K562 (cell line): ENCODE data around the gene ROBO1.

ENCODE experiments used
- CBX3 ChIP-seq, 2 experiments: IDR thresholded peaks; 1 replicate in 1 of 2; 2 replicates in 1 of 2; pipeline ENCODE4 v1.6.1; 2012; ENCODE audit warnings: inconsistent platforms in 2 of 2, low read length in 2 of 2, borderline replicate concordance in 1 of 2, control low read depth in 1 of 2
- GATA2 ChIP-seq: sonication (generic); formaldehyde crosslinking; IDR thresholded peaks from 2 replicates; pipeline ENCODE4 v1.4.0; 2020; ENCODE audit warnings: mild to moderate bottlenecking, missing genetic modification reagents
- JUN ChIP-seq, 2 experiments: sonication (generic) in 1 of 2; formaldehyde crosslinking in 1 of 2; IDR thresholded peaks; 2 replicates each; pipeline versions ENCODE4 v1.6.1 to v1.8.0; 2012 to 2022; ENCODE audit warnings: borderline replicate concordance in 2 of 2, mild to moderate bottlenecking in 2 of 2, improper control_type of control experiment in 1 of 2, low read depth in 1 of 2, low read length in 1 of 2, missing genetic modification reagents in 1 of 2
- POLR2AphosphoS5 ChIP-seq: IDR thresholded peaks from 2 replicates; pipeline ENCODE4 v1.6.1; 2011; ENCODE audit warnings: mild to moderate bottlenecking, low read depth, low read length, moderate library complexity; ENCODE audit not compliant: control insufficient read depth, insufficient read depth
- ZNF41 ChIP-seq: fragments of 250-450 bp; sonication (Bioruptor Pico); conservative IDR thresholded peaks from 2 replicates; pipeline ENCODE4 v1.4.0; 2020; ENCODE audit warnings: mild to moderate bottlenecking
- TF ChIP-seq, protein P1 (sequence below): sonication (generic); formaldehyde crosslinking; IDR thresholded peaks from 2 replicates; pipeline ENCODE4 v1.8.1; 2023; ENCODE audit warnings: mild to moderate bottlenecking, missing genetic modification reagents
- TF ChIP-seq, protein P2 (sequence below): fragments of 200-800 bp; sonication (Bioruptor generic); IDR thresholded peaks from 2 replicates; pipeline ENCODE4 v1.6.1; 2017; ENCODE audit warnings: missing genetic modification characterization, missing compliant biosample characterization
- TF ChIP-seq, protein P3 (sequence below), 3 experiments: IDR thresholded peaks in 2 of 3; conservative IDR thresholded peaks in 1 of 3; 2 replicates each; pipeline ENCODE4 v1.5.1; 2011 to 2012; ENCODE audit warnings: low read length in 3 of 3, mild to moderate bottlenecking in 3 of 3, control low read depth in 2 of 3, improper control_type of control experiment in 1 of 3, inconsistent platforms in 1 of 3, low read depth in 1 of 3, mixed read lengths in 1 of 3, moderate library complexity in 1 of 3; ENCODE audit not compliant: insufficient read depth in 2 of 3
- TF ChIP-seq, protein P4 (sequence below): sonication (generic); formaldehyde crosslinking; IDR thresholded peaks from 2 replicates; pipeline ENCODE4 v1.5.0; 2020; ENCODE audit warnings: missing genetic modification reagents

DNA sequence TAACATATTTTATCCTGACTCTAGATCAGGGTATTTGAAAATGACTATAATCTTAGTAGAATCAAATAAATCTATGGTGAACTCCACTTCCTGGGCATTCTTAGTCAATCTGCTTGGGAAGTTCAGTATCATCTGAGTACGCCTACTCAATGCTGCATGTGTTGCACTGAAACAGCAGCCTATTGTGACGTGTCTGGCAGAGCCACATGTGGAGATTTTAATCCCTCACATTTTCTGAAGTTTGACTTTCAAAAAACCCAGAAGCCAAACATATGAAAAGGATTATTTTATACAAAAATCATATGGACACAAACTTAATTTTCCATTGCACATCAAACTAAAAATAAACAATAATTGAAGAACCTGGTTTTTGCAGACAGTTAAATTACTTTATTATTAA, 798.3 kb downstream of the ROBO1 start:
- TF ChIP-seq CBX3 (IDR thresholded peaks at IDR 0.05; ENCODE audit: borderline replicate concordance in 1 of 2, low read length in 2 of 2) = no peak
- TF ChIP-seq POLR2AphosphoS5 = no peak
- TF ChIP-seq, protein P1, sequence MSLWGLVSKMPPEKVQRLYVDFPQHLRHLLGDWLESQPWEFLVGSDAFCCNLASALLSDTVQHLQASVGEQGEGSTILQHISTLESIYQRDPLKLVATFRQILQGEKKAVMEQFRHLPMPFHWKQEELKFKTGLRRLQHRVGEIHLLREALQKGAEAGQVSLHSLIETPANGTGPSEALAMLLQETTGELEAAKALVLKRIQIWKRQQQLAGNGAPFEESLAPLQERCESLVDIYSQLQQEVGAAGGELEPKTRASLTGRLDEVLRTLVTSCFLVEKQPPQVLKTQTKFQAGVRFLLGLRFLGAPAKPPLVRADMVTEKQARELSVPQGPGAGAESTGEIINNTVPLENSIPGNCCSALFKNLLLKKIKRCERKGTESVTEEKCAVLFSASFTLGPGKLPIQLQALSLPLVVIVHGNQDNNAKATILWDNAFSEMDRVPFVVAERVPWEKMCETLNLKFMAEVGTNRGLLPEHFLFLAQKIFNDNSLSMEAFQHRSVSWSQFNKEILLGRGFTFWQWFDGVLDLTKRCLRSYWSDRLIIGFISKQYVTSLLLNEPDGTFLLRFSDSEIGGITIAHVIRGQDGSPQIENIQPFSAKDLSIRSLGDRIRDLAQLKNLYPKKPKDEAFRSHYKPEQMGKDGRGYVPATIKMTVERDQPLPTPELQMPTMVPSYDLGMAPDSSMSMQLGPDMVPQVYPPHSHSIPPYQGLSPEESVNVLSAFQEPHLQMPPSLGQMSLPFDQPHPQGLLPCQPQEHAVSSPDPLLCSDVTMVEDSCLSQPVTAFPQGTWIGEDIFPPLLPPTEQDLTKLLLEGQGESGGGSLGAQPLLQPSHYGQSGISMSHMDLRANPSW (CRISPR knock-in tag) = no peak
- no peak for TF ChIP-seq GATA2 (CRISPR knock-in tag)
- TF ChIP-seq, protein P2, sequence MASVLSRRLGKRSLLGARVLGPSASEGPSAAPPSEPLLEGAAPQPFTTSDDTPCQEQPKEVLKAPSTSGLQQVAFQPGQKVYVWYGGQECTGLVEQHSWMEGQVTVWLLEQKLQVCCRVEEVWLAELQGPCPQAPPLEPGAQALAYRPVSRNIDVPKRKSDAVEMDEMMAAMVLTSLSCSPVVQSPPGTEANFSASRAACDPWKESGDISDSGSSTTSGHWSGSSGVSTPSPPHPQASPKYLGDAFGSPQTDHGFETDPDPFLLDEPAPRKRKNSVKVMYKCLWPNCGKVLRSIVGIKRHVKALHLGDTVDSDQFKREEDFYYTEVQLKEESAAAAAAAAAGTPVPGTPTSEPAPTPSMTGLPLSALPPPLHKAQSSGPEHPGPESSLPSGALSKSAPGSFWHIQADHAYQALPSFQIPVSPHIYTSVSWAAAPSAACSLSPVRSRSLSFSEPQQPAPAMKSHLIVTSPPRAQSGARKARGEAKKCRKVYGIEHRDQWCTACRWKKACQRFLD = no peak
- TF ChIP-seq ZNF41 (CRISPR knock-in tag) = no peak
- TF ChIP-seq, protein P3, sequence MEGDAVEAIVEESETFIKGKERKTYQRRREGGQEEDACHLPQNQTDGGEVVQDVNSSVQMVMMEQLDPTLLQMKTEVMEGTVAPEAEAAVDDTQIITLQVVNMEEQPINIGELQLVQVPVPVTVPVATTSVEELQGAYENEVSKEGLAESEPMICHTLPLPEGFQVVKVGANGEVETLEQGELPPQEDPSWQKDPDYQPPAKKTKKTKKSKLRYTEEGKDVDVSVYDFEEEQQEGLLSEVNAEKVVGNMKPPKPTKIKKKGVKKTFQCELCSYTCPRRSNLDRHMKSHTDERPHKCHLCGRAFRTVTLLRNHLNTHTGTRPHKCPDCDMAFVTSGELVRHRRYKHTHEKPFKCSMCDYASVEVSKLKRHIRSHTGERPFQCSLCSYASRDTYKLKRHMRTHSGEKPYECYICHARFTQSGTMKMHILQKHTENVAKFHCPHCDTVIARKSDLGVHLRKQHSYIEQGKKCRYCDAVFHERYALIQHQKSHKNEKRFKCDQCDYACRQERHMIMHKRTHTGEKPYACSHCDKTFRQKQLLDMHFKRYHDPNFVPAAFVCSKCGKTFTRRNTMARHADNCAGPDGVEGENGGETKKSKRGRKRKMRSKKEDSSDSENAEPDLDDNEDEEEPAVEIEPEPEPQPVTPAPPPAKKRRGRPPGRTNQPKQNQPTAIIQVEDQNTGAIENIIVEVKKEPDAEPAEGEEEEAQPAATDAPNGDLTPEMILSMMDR (IDR thresholded peaks at IDR 0.05 in 2 of 3, conservative IDR thresholded peaks at IDR 0.05 in 1 of 3; ENCODE audit: insufficient read depth in 2 of 3, low read depth in 1 of 3, low read length in 3 of 3) = no peak
- no peak for TF ChIP-seq JUN (IDR thresholded peaks at IDR 0.05; ENCODE audit: borderline replicate concordance, low read depth, low read length)
- TF ChIP-seq JUN (CRISPR knock-in tag; IDR thresholded peaks at IDR 0.05; ENCODE audit: borderline replicate concordance) = no peak
- TF ChIP-seq, protein P4, sequence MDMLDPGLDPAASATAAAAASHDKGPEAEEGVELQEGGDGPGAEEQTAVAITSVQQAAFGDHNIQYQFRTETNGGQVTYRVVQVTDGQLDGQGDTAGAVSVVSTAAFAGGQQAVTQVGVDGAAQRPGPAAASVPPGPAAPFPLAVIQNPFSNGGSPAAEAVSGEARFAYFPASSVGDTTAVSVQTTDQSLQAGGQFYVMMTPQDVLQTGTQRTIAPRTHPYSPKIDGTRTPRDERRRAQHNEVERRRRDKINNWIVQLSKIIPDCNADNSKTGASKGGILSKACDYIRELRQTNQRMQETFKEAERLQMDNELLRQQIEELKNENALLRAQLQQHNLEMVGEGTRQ (CRISPR knock-in tag) = no peak
